Transverse colon (tissue), 3 donors: ENCODE measurements around the gene SF3A1.

Source experiments
- CTCF ChIP-seq, 5 experiments: fragments of 200-600 bp in 3 of 5; fragments of 450-650 bp in 2 of 5; sonication (generic) in 3 of 5; IDR thresholded peaks; 1 replicate in 2 of 5; 2 replicates in 3 of 5; pipeline ENCODE4 v1.5.1; 2016 to 2017; ENCODE audit warnings: antibody characterized with exemption in 5 of 5, inconsistent platforms in 3 of 5, mild to moderate bottlenecking in 2 of 5, moderate library complexity in 1 of 5
- POLR2A ChIP-seq: fragments of 450-650 bp; IDR thresholded peaks from one replicate; pipeline ENCODE4 v1.6.1; 2016; ENCODE audit warnings: antibody characterized with exemption, mild to moderate bottlenecking, moderate library complexity

GRCh38 chr22:30402028-30402765 is 45.5 kb upstream of the SF3A1 start:
- TF ChIP-seq CTCF (IDR thresholded peaks at IDR 0.05) (no peak), POLR2A (no peak)
